ENCODE measurements around the gene HP. TPM values are rescaled to one million over a fixed set of nuclear protein-coding genes. Genes with fewer than 3 reads are reported as not detected.

The HP gene
- total RNA-seq, 2 donors from 2014 or later, result 5.7 to 27.6 TPM

DNA sequence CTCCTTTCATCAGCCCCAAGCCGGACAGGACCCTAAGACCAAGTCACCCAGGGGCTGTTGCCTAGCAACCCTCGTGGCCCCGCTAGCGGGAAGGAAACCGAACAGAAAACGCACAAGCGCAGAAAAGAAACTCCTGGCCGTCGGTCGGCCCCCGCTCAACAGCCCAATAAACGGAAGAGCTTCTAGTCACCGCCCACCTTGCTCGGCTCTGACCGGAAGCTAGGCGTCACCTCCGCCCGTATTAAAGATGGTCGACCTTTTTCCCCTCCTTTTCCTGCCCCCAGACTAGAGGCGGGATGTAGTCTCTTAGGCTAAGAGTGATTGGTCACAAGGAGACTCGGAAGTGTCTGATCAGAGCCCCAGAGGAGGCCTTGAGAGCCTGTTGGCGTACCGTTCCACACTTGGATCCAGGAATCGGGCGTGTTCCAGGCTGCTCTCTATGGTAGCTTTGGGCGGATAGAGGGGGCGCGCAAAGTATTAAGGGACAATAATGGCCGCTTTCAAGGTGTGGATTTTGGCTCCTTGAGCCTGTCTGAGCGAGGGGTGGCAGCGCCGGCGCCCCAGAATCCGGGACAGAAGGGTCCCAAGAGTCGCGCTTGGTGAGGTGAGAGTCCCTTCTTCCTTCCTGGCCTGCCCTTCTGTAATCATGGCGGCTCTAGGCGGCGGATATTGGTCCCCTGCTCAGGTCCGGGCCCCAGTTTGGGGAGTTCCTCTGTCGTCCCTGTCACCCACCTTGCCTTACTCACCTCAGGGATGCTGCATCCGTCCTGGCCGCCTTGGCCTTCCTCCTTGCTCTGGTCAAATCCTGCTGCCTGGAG lies 39.4 kb downstream of the HP start, which contains the start of the genes DHX38 and TXNL4B:
Gene DHX38 (plus strand): TSS at position 400 of the 818 bp plus-strand sequence. CDS start 2,311 bp downstream, outside the sequence.
Gene TXNL4B (minus strand): TSS at position 173 of the 818 bp plus-strand sequence. CDS start 2,871 bp downstream, outside the sequence.
- no peak for TF ChIP-seq CTCF (IDR thresholded peaks at IDR 0.05)
- H3K36me3 ChIP-seq, result peaks cover 8% of the 10 kb centered on the region

GRCh38 chr16:72094266-72094610 lies 39.9 kb downstream of the HP start:
- no peaks in the 10 kb centered on the region for H3K9me3 ChIP-seq
- H3K9ac ChIP-seq (ENCODE audit: low read depth in 2 of 2, low read length in 2 of 2), result peak overlapping the region; percentile 94
- H3K27ac ChIP-seq, result peak overlapping the region; percentile 82
- intact Hi-C loops (cut with DNase I), result loop anchor here (5.0 kb wide), 1 partner anchor 82 kb away; no protein-coding TSS in a partner anchor
- no peak for TF ChIP-seq CTCF (IDR thresholded peaks at IDR 0.05)
- H3K4me1 ChIP-seq, result peaks cover 11% of the 10 kb centered on the region
- no peaks in the 10 kb centered on the region for H3K27me3 ChIP-seq
- DNase-seq, result peak; percentile 28
- peaks cover 8% of the 10 kb centered on the region for H3K36me3 ChIP-seq
- H3K4me3 ChIP-seq, result peak overlapping the region; percentile 90

More for the DNA sequence above, 39.4 kb downstream of the HP start, which contains the start of the genes DHX38 and TXNL4B:
- intact Hi-C loops (cut with DNase I), result loop anchor here (5.0 kb wide), 1 partner anchor 81 kb away; no protein-coding TSS in a partner anchor
- H3K9ac ChIP-seq (ENCODE audit: low read depth in 2 of 2, low read length in 2 of 2), result peak within 1 kb of the TSS; percentile 94
- H3K27me3 ChIP-seq, result no peaks in the 10 kb centered on the region
- peak within 1 kb of the TSS; percentile 82 for H3K27ac ChIP-seq
- DNase-seq, result peak; percentile 96
- peaks cover 11% of the 10 kb centered on the region for H3K4me1 ChIP-seq
- H3K4me3 ChIP-seq, result peak within 1 kb of the TSS; percentile 90
- H3K9me3 ChIP-seq, result no peaks in the 10 kb centered on the region

- Histone ChIP-seq H3K36me3 (peaks cover 28% of the 10 kb centered on the region), H3K27me3 (no peaks in the 10 kb centered on the region), H3K9me3 (no peaks in the 10 kb centered on the region), H3K4me3 (no peak overlapping the region), H3K27ac (no peak overlapping the region), H3K4me1 (peaks cover 11% of the 10 kb centered on the region), H3K9ac (ENCODE audit: low read depth in 2 of 2, low read length in 2 of 2) (no peak overlapping the region)
- intact Hi-C loops (cut with DNase I), result no loop called here
- no peak for DNase-seq
- TF ChIP-seq CTCF (IDR thresholded peaks at IDR 0.05), result no peak
These were observed 44.6 kb downstream of the HP start for GRCh38 chr16:72098936-72099335.

- DNase-seq, result peak; percentile 53
- intact Hi-C loops (cut with DNase I), result no loop called here
These were observed 45.1 kb downstream of the HP start for GRCh38 chr16:72099377-72099818.

GRCh38 chr16:72101195-72101594 lies 46.9 kb downstream of the HP start:
- intact Hi-C loops (cut with DNase I), result loop anchor here (5.0 kb wide), 1 partner anchor 34 kb away; no protein-coding TSS in a partner anchor
- no peak for DNase-seq

More at GRCh38 chr16:72099377-72099818, 45.1 kb downstream of the HP start:
- Histone ChIP-seq H3K27me3 (no peaks in the 10 kb centered on the region), H3K4me3 (no peak overlapping the region), H3K36me3 (peaks cover 33% of the 10 kb centered on the region), H3K9me3 (no peaks in the 10 kb centered on the region), H3K27ac (no peak overlapping the region), H3K4me1 (peaks cover 10% of the 10 kb centered on the region), H3K9ac (ENCODE audit: low read depth in 2 of 2, low read length in 2 of 2) (no peak overlapping the region)
- TF ChIP-seq CTCF (IDR thresholded peaks at IDR 0.05), result no peak

More at GRCh38 chr16:72101195-72101594, 46.9 kb downstream of the HP start:
- Histone ChIP-seq H3K4me3 (no peak overlapping the region), H3K36me3 (peaks cover 43% of the 10 kb centered on the region), H3K27me3 (no peaks in the 10 kb centered on the region), H3K9me3 (no peaks in the 10 kb centered on the region), H3K27ac (no peak overlapping the region), H3K4me1 (no peaks in the 10 kb centered on the region), H3K9ac (ENCODE audit: low read depth in 2 of 2, low read length in 2 of 2) (no peak overlapping the region)
- no peak for TF ChIP-seq CTCF (IDR thresholded peaks at IDR 0.05)

Data from colonic mucosa (tissue), 4 donors.